DOHH2 (cell line): ENCODE data around the gene NCKAP1.

Source experiments
- EZH2phosphoT487 ChIP-seq: fragments of 200-600 bp; sonication (generic); IDR thresholded peaks from 2 replicates; pipeline ENCODE4 v1.6.1; 2017; ENCODE audit warnings: borderline replicate concordance, mild to moderate bottlenecking, antibody characterized with exemption, low read length, moderate library complexity, mixed read lengths
- TF ChIP-seq, protein P1 (sequence below): fragments of 200-600 bp; sonication (generic); IDR thresholded peaks from one replicate; pipeline ENCODE4 v1.5.1; 2014; ENCODE audit warnings: antibody characterized with exemption, mild to moderate bottlenecking, low read depth, low read length; ENCODE audit not compliant: poor library complexity, severe bottlenecking

DNA sequence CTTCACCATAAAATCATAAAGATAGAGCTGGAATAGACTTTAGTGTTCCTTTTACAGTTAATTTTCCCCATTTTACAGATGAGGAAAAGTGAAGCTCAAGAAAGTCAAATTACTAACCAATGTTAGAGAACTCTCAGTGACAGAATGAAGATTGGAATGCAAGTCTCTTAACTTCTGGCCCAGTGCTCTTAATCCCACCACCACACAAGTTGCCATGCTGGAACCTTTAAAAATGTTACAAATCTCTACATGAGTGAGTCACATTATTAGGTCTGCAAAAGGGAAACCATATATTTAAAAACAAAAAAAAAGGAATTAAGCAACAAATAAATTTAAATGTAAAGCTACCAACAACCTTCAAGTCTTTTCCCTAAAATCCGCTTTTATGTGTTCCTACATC is 3.5 kb downstream of the NCKAP1 start:
- TF ChIP-seq, protein P1, sequence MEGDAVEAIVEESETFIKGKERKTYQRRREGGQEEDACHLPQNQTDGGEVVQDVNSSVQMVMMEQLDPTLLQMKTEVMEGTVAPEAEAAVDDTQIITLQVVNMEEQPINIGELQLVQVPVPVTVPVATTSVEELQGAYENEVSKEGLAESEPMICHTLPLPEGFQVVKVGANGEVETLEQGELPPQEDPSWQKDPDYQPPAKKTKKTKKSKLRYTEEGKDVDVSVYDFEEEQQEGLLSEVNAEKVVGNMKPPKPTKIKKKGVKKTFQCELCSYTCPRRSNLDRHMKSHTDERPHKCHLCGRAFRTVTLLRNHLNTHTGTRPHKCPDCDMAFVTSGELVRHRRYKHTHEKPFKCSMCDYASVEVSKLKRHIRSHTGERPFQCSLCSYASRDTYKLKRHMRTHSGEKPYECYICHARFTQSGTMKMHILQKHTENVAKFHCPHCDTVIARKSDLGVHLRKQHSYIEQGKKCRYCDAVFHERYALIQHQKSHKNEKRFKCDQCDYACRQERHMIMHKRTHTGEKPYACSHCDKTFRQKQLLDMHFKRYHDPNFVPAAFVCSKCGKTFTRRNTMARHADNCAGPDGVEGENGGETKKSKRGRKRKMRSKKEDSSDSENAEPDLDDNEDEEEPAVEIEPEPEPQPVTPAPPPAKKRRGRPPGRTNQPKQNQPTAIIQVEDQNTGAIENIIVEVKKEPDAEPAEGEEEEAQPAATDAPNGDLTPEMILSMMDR = no peak
- TF ChIP-seq EZH2phosphoT487 = no peak
